Stimulated activated CD8-positive, alpha-beta memory T cell treated with anti-CD3 and anti-CD28 coated beads, Interleukin-15, amount 100 ng/mL, for 24 hours (primary cell): ENCODE data around the gene KCNK3.
A peak's percentile ranks its signal among the peaks of the same experiment; 100 is the strongest.
"Not testable (repeated sequence)": the region's sequence is repeated elsewhere in the genome, so short reads cannot be mapped to it uniquely, and the experiment has no call there.

Source experiments
- DNase-seq: peaks from one replicate; pipeline ENCODE4 v3.0.0-alpha.2; 2020; ENCODE audit warnings: low read depth

KCNK3 gene

DNA sequence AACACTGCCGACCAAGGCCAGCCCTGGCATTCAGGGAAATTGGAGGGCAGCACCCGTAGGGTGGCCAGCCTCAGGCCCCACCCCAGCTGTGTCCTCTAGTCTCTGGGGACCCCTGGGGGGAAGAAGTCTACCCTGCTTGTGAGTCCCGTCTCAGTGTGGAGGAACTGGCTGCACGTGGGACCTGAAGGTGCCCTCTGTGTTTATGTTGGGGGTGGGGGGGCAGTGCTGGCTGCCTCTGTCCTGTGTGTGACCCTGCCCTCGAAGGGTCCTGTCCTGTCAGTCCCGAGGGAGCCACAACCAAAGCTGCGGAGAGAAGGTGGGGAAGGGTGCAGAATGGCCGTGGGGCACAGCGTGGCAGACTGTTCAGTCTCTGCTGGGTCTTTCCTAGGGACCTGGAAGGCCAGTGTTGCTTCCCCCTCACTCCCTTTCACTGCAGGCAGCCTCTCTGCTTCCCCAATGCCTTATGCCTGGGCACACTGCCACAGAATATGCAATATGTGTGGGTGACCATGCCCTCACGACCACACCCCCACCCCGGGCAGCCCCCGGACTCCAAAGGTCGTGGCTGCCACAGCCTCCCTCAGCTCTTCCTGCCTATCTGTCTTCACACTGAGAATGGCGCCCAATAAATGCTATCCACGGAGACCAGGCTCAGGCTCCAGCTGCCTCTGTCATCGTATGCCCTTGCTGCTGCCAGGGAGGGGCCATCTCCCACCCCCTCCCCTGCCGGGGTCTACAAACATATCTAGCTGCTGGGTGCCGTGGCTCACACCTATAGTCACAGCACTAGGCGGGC is 38.2 kb downstream of the KCNK3 start:
- no peak for DNase-seq

- DNase-seq: no peak
These were observed 39.2 kb downstream of the KCNK3 start for GRCh38 chr2:26731714-26732113.

DNA sequence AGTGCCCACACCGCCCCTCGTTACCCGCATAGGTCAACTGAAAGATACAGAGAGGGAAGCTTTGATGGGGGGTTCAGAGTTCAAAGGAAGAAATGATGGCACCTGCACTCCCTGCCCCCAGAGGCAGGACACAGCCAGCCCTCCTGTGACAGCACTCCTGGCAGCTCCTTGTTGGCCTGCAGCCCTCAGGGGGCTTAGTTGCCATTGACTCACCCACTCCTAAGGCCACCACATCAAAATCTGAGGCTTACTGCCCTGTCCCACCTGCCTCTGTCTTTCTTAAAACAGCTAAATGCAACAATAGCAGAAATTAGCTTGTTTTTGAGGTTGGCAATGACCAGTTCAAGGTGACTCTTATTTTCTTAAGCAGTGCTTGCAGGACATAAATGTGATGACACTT is 39.9 kb downstream of the KCNK3 start:
- no peak for DNase-seq

- no peak for DNase-seq
These were observed 40.9 kb downstream of the KCNK3 start for GRCh38 chr2:26733413-26733812.

DNA sequence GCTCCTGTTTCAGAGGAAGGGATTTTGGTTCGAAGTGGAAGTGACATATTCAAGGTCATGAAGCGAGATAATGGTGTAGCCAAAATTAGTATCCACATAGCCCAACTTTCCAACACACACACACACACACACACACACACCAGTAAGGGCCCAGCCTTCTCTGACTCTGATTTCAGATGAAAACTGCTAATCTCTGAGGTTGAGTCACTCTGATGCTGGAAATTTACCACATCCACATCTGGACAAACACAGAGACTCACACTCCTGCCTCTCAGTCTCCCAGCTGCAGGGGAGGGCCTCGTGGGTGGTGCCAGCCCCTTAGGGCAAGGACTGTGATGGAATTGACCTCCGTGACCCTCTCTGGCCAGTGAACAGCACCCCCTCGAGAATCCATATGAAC is 42.6 kb downstream of the KCNK3 start:
- DNase-seq: no peak

DNA sequence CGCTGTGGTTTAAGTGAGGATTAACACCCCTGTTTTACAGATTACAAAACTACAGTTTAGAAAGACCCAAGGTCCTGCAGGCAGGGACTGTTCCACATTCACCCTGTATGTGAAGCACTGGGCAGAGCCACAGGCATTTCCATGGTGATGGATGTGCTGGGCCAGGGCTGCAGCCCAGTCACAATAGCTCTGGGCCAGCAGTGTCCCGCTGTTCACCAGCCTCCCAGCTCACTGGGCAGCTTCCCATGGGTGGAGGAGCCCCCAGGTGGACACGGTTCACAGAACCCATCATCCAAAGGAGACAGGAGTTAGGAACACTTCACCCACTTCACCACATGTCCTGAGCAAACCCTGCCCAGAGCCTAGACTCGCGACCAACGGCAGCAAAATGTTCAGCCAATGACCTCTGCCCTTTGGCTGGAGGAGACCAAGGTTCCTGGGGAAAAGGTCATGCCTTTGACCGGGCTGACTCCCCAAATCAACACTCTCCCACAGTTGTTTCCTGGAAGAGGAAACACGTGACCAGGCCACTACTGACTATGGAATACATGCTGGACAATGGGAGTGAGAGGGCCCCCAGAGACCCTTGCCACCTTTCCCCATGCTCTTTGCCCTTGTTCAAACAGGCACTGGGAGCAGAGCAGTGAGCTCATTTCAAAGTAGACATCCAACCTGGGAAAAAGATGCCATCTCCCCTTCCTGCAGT is 43.5 kb downstream of the KCNK3 start:
- no peak for DNase-seq

- DNase-seq: no peak
These were observed 44.7 kb downstream of the KCNK3 start for GRCh38 chr2:26737221-26737620.

- DNase-seq: no peak
These were observed 46.0 kb downstream of the KCNK3 start for GRCh38 chr2:26738481-26738880.

DNA sequence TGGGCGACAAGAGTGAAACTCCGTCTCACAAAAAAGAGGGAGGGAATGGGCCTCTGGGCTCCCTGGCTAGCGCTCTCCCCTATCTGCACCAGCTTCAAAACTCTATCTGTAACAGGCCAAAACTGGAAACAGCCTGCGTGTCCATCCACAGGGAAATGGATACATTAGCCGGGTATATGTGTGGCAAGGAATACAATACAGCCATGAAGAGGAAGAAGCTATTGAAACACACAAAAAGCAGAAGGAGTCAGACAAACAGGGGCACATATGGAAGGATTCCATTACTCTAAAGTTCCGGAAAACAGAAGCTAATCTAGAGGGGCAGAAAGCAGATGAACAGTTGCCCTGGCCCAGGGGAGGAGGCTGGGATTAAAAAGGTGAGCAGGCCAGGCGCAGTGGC is 47.0 kb downstream of the KCNK3 start:
- no peak for DNase-seq

DNA sequence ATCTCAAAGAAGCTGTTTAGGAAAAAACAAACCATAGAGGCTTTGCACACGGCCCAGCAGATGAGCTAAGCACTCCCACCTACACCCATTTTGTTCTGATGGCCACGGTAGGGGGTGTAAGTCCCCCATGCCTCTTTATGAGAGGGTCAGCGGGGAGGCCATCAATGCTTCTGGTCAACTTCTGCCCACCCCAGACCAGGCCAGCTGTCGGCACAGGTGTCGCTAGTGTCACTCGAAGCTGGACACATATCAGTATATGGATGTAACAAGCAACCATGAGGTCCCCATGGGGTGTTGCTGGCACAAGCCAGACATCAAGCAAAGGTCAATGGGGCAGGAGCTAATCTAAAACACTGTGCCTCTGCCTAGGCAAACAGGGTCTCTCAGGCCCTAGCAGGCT is 47.8 kb downstream of the KCNK3 start:
- no peak for DNase-seq

DNA sequence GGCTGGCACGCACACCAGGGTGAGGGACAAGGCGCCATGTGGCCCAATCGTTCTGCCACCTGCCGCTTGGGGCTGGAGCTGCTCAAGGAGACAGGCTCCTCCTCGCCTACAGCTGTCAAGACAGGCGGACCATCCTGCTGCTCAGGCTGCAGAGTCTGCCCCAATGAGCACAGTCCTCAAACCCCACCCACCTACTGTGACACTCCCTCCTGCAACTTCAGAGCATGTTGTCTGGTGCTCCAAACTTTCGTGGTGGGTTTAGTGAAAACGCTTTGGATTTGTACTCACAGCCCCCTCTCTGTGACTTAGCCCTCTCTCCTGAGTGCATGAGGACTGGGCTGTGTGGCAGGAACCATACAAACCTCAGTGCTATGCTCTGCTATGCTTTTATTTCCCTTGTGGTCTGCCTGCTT is 48.4 kb downstream of the KCNK3 start:
- no peak for DNase-seq

GRCh38 chr2:26742048-26742770 is 49.7 kb downstream of the KCNK3 start:
- no peak for DNase-seq

DNA sequence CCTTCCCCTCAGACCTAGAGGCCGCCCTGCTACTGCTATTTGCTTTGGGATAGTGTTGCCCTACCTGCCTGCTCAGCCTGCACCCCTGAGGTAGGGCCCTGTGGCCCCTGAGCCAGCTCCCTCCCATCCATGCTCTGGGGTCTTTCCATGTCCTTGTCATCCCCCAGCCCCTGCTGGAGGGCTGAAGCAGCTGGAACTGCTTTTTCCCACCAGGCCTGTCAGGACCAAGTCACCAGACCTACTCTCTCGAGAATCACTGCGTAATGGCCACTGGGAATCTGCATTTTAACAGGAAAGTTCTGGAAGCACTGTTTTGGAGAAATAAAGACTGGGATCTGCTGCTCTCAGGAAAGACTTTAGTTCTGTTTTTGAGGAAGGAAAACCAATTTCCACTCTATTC is 51.3 kb downstream of the KCNK3 start:
- no peak for DNase-seq

GRCh38 chr2:26744953-26745352 is 52.4 kb downstream of the KCNK3 start:
- no peak for DNase-seq

DNA sequence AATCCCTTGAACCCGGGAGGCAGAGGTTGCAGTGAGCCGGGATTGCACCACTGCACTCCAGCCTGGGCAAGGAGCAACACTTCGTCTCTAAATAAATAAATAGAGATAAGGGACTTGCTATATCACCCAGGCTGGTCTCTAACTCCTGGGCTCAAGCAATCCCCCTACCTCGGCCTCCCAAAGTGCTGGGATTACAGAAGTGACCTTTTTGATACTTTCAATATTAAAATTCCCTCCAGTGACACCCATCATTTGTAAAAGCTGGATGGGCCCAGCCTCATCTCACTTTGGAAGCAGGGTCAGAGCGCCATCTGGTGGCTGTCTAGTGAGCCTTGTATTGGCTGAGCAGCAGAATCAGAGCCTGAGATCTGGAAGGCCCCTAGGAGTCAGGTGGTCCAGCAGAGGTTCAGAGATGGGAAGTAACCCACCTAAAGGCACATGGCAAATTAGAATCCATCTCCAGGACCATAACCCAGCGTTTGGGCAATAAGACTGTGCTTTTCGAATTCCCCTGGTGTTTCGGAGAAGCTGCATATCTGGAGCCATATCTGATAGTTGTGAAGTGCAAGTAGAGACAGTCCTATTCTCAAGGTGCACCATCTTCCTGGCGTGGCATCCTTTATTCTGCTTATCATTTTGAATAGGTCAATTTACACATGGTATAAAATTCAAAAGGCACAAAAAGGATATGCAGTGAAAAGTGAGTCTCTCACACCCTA is 53.2 kb downstream of the KCNK3 start:
- peak; percentile 68 for DNase-seq

- no peak for DNase-seq
These were observed 54.4 kb downstream of the KCNK3 start for GRCh38 chr2:26746934-26747333.

DNA sequence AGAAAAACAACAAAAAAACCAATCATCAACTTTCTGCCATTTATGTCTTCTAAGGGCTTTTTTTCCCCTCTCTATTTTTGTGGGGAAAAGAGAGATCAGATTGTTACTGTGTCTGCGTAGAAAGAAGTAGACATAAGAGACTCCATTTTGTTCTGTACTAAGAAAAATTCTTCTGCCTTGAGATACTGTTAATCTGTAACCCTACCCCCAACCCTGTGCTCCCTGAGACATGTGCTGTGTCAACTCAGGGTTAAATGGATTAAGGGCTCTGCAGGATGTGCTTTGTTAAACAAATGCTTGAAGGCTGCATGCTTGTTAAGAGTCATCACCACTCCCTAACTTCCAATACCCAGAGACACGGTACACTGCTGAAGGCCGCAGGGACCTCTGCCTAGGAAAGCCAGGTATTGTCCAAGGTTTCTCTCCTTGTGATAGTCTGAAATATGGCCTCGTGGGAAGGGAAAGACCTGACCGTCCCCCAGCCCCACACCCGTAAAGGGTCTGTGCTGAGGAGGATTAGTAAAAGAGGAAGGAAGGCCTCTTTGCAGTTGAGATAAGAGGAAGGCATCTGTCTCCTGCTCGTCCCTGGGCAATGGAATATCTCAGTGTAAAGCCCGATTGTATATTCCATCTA is 57.4 kb downstream of the KCNK3 start:
- DNase-seq: not testable (repeated sequence)

DNA sequence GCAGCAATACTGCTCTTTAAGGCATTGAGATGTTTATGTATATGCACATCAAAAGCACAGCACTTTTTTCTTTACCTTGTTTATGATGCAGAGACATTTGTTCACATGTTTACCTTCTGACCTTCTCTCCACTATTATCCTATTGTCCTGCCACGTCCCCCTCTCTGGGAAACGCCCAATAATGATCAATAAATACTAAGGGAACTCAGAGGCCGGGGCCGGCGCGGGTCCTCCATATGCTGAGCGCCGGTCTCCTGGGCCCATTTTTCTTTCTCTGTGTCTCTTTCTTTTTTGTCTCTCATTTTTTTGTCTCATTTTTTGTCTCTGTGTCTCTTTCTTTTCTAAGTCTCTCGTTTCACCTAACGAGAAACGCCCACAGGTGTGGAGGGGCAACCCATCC is 57.9 kb downstream of the KCNK3 start:
- DNase-seq: not testable (repeated sequence)

- no peak for DNase-seq
These were observed 60.1 kb downstream of the KCNK3 start for GRCh38 chr2:26752656-26753055.

- DNase-seq: no peak
These were observed 62.0 kb downstream of the KCNK3 start for GRCh38 chr2:26754539-26754938.

DNA sequence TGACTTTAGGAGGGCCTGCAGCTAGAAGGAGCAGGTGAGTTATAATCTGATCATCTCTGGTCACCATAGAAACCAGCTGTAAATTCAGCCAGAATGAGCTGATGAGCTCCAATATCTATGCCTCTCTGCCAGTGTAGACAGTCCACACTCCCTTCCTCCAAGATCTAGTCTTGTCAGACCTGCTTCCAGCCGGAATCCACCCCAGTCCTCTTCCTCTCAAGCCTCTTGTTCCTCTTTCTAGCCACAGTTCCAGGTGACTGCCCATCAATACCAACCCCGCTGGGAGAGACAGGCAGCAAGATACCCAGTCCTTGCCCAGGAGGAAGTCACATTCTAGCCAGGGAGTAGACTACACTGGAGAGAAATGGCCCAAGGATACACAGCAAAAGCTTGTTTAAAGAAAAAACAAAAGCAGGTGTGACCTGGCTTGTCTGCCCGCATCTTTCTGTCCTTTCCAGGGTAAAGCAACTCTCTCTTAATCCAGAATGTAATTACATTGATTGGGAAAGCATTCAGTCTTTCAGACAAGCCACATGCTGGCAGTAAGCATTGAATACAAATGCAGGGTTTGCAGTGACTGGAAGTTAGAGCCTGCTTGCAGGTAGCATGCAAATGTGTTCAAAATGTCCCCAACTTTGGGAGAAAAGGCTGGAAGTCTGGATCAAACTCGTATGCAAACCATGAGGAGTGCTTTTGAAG is 62.6 kb downstream of the KCNK3 start:
- no peak for DNase-seq
